SK-N-MC (cell line): ENCODE results near the gene COX4I2.

Experiments used
- EZH2 ChIP-seq: fragments of 200-600 bp; sonication (generic); IDR thresholded peaks from one replicate; pipeline ENCODE4 v1.6.1; 2017; ENCODE audit warnings: antibody characterized with exemption
- FOXP2 ChIP-seq: optimal IDR thresholded peaks from 2 replicates; pipeline ENCODE3; 2011; ENCODE audit warnings: mild to moderate bottlenecking, moderate library complexity; ENCODE audit not compliant: insufficient read depth; ENCODE audit errors: extremely low read length, control extremely low read depth
- POLR2AphosphoS5 ChIP-seq: IDR thresholded peaks from 2 replicates; pipeline ENCODE4 v1.6.1; 2012; ENCODE audit warnings: mild to moderate bottlenecking, low read depth, low read length, borderline replicate concordance

DNA sequence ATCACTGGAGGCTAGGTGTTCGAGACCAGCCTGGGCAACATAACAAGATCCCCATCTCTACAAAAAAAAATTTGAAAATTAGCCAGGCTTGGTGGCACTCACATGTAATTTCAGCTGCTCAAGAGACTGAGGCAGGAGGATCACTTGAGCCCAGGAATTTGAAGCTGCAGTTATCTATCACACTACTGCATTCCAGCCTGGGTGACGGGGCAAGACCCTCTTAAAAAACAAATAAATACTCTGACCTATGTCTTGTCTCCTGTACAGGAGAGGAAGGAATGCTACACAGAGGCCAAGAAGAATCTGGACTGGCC is 25.8 kb downstream of the COX4I2 start:
- TF ChIP-seq POLR2AphosphoS5 (no peak), EZH2 (no peak), FOXP2 (no peak)
